ENCODE results near the gene F11R.
"Not testable (repeated sequence)": the region's sequence is repeated elsewhere in the genome, so short reads cannot be mapped to it uniquely, and the experiment has no call there.

Gene F11R

DNA sequence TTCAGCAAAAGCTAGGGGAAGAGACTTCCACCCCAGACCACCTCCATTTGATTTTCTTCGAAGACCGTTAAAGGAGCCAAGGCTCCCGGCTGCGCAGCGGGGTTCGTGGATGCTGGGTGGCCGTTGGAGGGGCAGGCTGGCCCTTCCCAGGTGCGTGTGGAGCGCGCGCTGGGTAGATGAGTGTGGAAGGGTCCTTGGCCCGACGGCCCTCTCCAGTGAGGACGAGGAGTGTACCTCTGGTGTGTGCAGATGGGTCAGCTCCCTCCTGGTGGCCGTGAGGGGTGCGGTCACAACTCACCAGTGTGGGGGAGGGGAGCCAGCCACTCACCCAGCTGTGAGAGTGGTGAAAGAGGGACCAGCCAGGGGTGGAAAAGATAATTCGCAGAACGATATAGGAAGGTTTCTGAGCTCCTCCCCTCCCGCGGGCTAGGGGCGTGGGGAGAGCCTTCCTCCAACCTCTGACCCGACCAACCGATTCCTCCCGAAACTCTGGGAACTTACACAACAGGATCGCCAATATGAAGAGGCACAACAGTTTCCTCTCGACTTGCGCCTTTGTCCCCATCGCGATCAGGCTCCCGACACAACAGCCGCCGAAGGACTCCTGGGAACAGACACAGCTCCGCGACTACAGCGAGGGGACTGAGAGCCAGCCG is at the start of gene F11R:
Gene F11R, minus strand, starts transcription at position 644 of the 656 bp plus-strand sequence. Its CDS starts 79 bp downstream, at position 565.
- H3K27ac ChIP-seq (ENCODE audit: low read depth, low read length): peak within 1 kb of the TSS; percentile 24

DNA sequence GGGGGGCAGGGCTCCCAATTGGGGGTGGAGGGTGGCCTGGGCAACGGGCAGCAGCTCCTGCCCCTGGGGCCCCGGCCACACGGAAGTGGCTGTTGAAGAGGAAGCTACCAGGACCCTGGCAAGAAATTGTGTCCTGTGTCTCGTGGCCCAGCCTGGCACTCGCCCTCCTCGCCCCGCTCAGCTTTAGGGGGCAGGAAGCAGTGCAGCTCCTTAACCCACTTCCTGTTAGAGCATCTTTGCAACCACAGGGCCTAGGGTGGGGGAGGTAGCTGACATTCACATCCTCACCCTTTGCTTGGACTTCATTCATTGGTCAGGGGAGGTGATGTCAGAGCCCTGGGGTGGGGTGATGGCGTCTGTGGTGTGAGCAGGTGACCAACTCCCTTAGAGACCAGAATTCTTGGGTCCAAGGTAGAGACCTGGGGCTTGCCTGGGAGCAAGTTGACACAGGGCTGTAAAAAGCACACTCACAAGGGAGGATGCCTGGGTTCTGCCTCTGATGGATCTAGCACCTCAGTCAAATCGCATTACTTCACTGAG is 48.8 kb upstream of the F11R start, which contains the start of gene ARHGAP30:
Gene ARHGAP30, minus strand, starts transcription at position 161 of the 540 bp plus-strand sequence. CDS start 267 bp downstream, outside the sequence.
- Histone ChIP-seq H3K9me3 (ENCODE audit: low read length) (no peaks in the 10 kb centered on the region), H3K27ac (ENCODE audit: low read depth, low read length) (peak within 1 kb of the TSS; percentile 63), H3K4me3 (ENCODE audit: low read depth in 1 of 2, low read length in 2 of 2) (peak within 1 kb of the TSS in 1 of 2 donors; percentile 27), H3K9ac (ENCODE audit: low read length) (no peak within 1 kb of the TSS), H3K27me3 (ENCODE audit: control insufficient read depth in 1 of 2, insufficient read depth in 2 of 2, low read length in 2 of 2) (no peaks in the 10 kb centered on the region), H3K36me3 (ENCODE audit: insufficient read depth, low read length) (no peaks in the 10 kb centered on the region), H3K4me1 (ENCODE audit: insufficient read depth, low read length) (no peaks in the 10 kb centered on the region)

More for the DNA sequence above, at the start of gene F11R:
- no peak within 1 kb of the TSS for H3K9ac ChIP-seq (ENCODE audit: low read length)
- no peaks in the 10 kb centered on the region for H3K4me1 ChIP-seq (ENCODE audit: insufficient read depth, low read length)
- H3K4me3 ChIP-seq (ENCODE audit: low read depth in 1 of 2, low read length in 2 of 2): peak within 1 kb of the TSS; percentile 32 to 58
- peaks cover 0 to 23% of the 10 kb centered on the region in 2 donors for H3K27me3 ChIP-seq (ENCODE audit: control insufficient read depth in 1 of 2, insufficient read depth in 2 of 2, low read length in 2 of 2)
- no peaks in the 10 kb centered on the region for H3K36me3 ChIP-seq (ENCODE audit: insufficient read depth, low read length)
- no peaks in the 10 kb centered on the region for H3K9me3 ChIP-seq (ENCODE audit: low read length)

DNA sequence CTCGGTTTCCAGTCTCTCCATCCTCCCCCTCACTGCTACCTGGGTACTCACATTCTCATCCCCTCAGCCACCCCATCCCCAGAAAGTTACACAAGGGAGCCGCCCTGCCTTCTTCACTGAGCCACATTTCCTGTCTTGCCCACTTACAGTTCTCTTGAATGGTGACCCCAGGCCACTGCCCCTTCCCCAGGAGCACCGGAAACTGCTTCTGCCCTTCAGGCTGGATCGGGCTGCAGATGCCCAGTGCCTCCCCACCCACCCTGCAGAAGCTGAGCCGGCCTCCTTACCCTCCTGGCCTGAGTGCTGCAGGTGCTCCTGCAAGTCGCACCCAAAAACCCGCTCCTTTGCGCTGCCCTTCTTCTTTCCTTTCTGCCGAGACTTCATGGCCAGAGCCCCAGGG is 48.3 kb upstream of the F11R start:
- H3K4me3 ChIP-seq (ENCODE audit: low read depth in 1 of 2, low read length in 2 of 2): peak overlapping the region in 1 of 2 donors; percentile 27
- H3K27ac ChIP-seq (ENCODE audit: low read depth, low read length): peak overlapping the region; percentile 63
- no peak overlapping the region for H3K9ac ChIP-seq (ENCODE audit: low read length)
- H3K27me3 ChIP-seq (ENCODE audit: control insufficient read depth in 1 of 2, insufficient read depth in 2 of 2, low read length in 2 of 2): no peaks in the 10 kb centered on the region
- no peaks in the 10 kb centered on the region for H3K36me3 ChIP-seq (ENCODE audit: insufficient read depth, low read length)
- no peaks in the 10 kb centered on the region for H3K9me3 ChIP-seq (ENCODE audit: low read length)
- H3K4me1 ChIP-seq (ENCODE audit: insufficient read depth, low read length): no peaks in the 10 kb centered on the region

- H3K4me1 ChIP-seq (ENCODE audit: insufficient read depth, low read length): no peaks in the 10 kb centered on the region
- no peaks in the 10 kb centered on the region for H3K9me3 ChIP-seq (ENCODE audit: low read length)
- H3K9ac ChIP-seq (ENCODE audit: low read length): no peak overlapping the region
- H3K36me3 ChIP-seq (ENCODE audit: insufficient read depth, low read length): no peaks in the 10 kb centered on the region
- H3K27me3 ChIP-seq (ENCODE audit: control insufficient read depth in 1 of 2, insufficient read depth in 2 of 2, low read length in 2 of 2): no peaks in the 10 kb centered on the region
- H3K4me3 ChIP-seq (ENCODE audit: low read depth in 1 of 2, low read length in 2 of 2): peak overlapping the region in 1 of 2 donors; percentile 27
- H3K27ac ChIP-seq (ENCODE audit: low read depth, low read length): no peak overlapping the region
Measured at GRCh38 chr1:161068306-161069234, 47.6 kb upstream of the F11R start.

DNA sequence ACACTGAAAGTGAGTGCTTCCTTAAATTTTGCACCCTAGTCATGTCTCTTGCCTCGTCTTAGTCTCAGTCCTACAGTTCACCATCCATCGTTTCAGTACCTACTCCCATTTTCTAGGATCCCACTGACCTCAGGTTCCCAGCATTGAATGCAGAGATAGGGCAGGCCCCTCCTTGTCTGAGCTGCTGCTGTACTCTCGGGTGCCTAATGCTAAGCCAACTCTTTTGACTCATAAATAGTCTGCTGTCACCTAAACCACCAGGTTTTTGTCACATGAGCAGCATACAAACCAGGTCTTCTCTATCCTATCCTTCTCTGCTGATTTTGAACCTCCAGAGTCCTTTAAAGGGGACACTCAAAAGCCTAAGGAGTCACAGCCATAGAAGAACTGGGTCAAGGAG is 45.7 kb upstream of the F11R start:
- Histone ChIP-seq H3K27me3 (ENCODE audit: control insufficient read depth in 1 of 2, insufficient read depth in 2 of 2, low read length in 2 of 2) (no peaks in the 10 kb centered on the region), H3K4me3 (ENCODE audit: low read depth in 1 of 2, low read length in 2 of 2) (no peak overlapping the region), H3K36me3 (ENCODE audit: insufficient read depth, low read length) (no peaks in the 10 kb centered on the region), H3K9me3 (ENCODE audit: low read length) (no peaks in the 10 kb centered on the region), H3K27ac (ENCODE audit: low read depth, low read length) (no peak overlapping the region), H3K4me1 (ENCODE audit: insufficient read depth, low read length) (no peaks in the 10 kb centered on the region), H3K9ac (ENCODE audit: low read length) (no peak overlapping the region)

DNA sequence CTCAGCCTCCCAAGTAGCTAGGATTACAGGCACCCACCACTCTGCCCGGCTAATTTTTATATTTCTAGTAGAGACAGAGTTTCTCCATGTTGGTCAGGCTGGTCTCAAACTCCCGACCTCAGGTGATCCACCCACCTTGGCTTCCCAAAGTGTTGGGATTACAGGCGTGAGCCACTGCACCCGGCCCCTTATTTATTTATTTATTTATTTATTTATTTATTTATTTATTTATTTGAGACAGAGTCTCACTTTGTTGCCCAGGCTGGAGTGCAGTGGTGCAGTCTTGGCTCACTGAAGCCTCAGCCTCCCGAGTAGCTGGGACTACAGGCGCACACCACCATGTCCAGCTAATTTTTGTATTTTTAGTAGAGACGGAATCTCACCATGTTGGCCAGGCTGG is 44.7 kb upstream of the F11R start:
- not testable (repeated sequence) for H3K4me3 ChIP-seq (ENCODE audit: low read depth in 1 of 2, low read length in 2 of 2); H3K36me3 ChIP-seq (ENCODE audit: insufficient read depth, low read length); H3K4me1 ChIP-seq (ENCODE audit: insufficient read depth, low read length); H3K27ac ChIP-seq (ENCODE audit: low read depth, low read length); H3K27me3 ChIP-seq (ENCODE audit: control insufficient read depth in 1 of 2, insufficient read depth in 2 of 2, low read length in 2 of 2); H3K9me3 ChIP-seq (ENCODE audit: low read length); H3K9ac ChIP-seq (ENCODE audit: low read length)

GRCh38 chr1:161063936-161064335 is 43.0 kb upstream of the F11R start:
- not testable (repeated sequence) for H3K27me3 ChIP-seq (ENCODE audit: control insufficient read depth in 1 of 2, insufficient read depth in 2 of 2, low read length in 2 of 2); H3K36me3 ChIP-seq (ENCODE audit: insufficient read depth, low read length); H3K4me1 ChIP-seq (ENCODE audit: insufficient read depth, low read length); H3K9me3 ChIP-seq (ENCODE audit: low read length); H3K4me3 ChIP-seq (ENCODE audit: low read depth in 1 of 2, low read length in 2 of 2); H3K9ac ChIP-seq (ENCODE audit: low read length); H3K27ac ChIP-seq (ENCODE audit: low read depth, low read length)

GRCh38 chr1:161061419-161061818 is 40.5 kb upstream of the F11R start:
- Histone ChIP-seq H3K27me3 (ENCODE audit: control insufficient read depth in 1 of 2, insufficient read depth in 2 of 2, low read length in 2 of 2) (no peaks in the 10 kb centered on the region), H3K4me1 (ENCODE audit: insufficient read depth, low read length) (no peaks in the 10 kb centered on the region), H3K9me3 (ENCODE audit: low read length) (no peaks in the 10 kb centered on the region), H3K36me3 (ENCODE audit: insufficient read depth, low read length) (no peaks in the 10 kb centered on the region), H3K9ac (ENCODE audit: low read length) (no peak overlapping the region), H3K27ac (ENCODE audit: low read depth, low read length) (no peak overlapping the region), H3K4me3 (ENCODE audit: low read depth in 1 of 2, low read length in 2 of 2) (no peak overlapping the region)

GRCh38 chr1:161059293-161059692 is 38.3 kb upstream of the F11R start:
- H3K9me3 ChIP-seq (ENCODE audit: low read length): no peaks in the 10 kb centered on the region
- H3K4me1 ChIP-seq (ENCODE audit: insufficient read depth, low read length): no peaks in the 10 kb centered on the region
- no peak overlapping the region for H3K9ac ChIP-seq (ENCODE audit: low read length)
- H3K36me3 ChIP-seq (ENCODE audit: insufficient read depth, low read length): no peaks in the 10 kb centered on the region
- no peak overlapping the region for H3K27ac ChIP-seq (ENCODE audit: low read depth, low read length)
- H3K4me3 ChIP-seq (ENCODE audit: low read depth in 1 of 2, low read length in 2 of 2): no peak overlapping the region
- H3K27me3 ChIP-seq (ENCODE audit: control insufficient read depth in 1 of 2, insufficient read depth in 2 of 2, low read length in 2 of 2): no peaks in the 10 kb centered on the region

- Histone ChIP-seq H3K27ac (ENCODE audit: low read depth, low read length) (no peak overlapping the region), H3K9me3 (ENCODE audit: low read length) (no peaks in the 10 kb centered on the region), H3K27me3 (ENCODE audit: control insufficient read depth in 1 of 2, insufficient read depth in 2 of 2, low read length in 2 of 2) (no peaks in the 10 kb centered on the region), H3K36me3 (ENCODE audit: insufficient read depth, low read length) (no peaks in the 10 kb centered on the region), H3K4me1 (ENCODE audit: insufficient read depth, low read length) (no peaks in the 10 kb centered on the region), H3K9ac (ENCODE audit: low read length) (no peak overlapping the region), H3K4me3 (ENCODE audit: low read depth in 1 of 2, low read length in 2 of 2) (no peak overlapping the region)
Measured at GRCh38 chr1:161054805-161055204, 33.9 kb upstream of the F11R start.

- Histone ChIP-seq H3K4me1 (ENCODE audit: insufficient read depth, low read length) (no peaks in the 10 kb centered on the region), H3K9ac (ENCODE audit: low read length) (no peak overlapping the region), H3K9me3 (ENCODE audit: low read length) (no peaks in the 10 kb centered on the region), H3K4me3 (ENCODE audit: low read depth in 1 of 2, low read length in 2 of 2) (no peak overlapping the region), H3K27me3 (ENCODE audit: control insufficient read depth in 1 of 2, insufficient read depth in 2 of 2, low read length in 2 of 2) (no peaks in the 10 kb centered on the region), H3K36me3 (ENCODE audit: insufficient read depth, low read length) (no peaks in the 10 kb centered on the region), H3K27ac (ENCODE audit: low read depth, low read length) (no peak overlapping the region)
Measured at GRCh38 chr1:161054232-161054631, 33.3 kb upstream of the F11R start.
